HepG2 (cell line): ENCODE measurements around the gene P2RX5. TPM values are rescaled to one million over a fixed set of nuclear protein-coding genes. Genes with fewer than 3 reads are reported as not detected.

Experiments
- ARHGAP35 ChIP-seq: sonication (generic); formaldehyde crosslinking; IDR thresholded peaks from 2 replicates; pipeline ENCODE4 v1.9.0; 2022; ENCODE audit warnings: mild to moderate bottlenecking, inconsistent platforms, moderate library complexity, missing genetic modification reagents, borderline replicate concordance
- BCLAF1 ChIP-seq: fragments of 450-650 bp; IDR thresholded peaks from 2 replicates; pipeline ENCODE4 v1.6.1; 2017; ENCODE audit warnings: mild to moderate bottlenecking
- LCORL ChIP-seq, 2 experiments: fragments of 450-650 bp in 1 of 2; sonication (generic) in 1 of 2; formaldehyde crosslinking in 1 of 2; IDR thresholded peaks; 2 replicates each; pipeline versions ENCODE4 v1.5.0 to v1.6.1; 2017 to 2020; ENCODE audit warnings: antibody characterized with exemption in 1 of 2, missing genetic modification reagents in 1 of 2
- MTA1 ChIP-seq: sonication (generic); formaldehyde crosslinking; IDR thresholded peaks from 2 replicates; pipeline ENCODE4 v1.4.0; 2020; ENCODE audit warnings: missing genetic modification reagents, mild to moderate bottlenecking, borderline replicate concordance
- NR3C1 ChIP-seq: sonication (generic); formaldehyde crosslinking; IDR thresholded peaks from 2 replicates; pipeline ENCODE4 v1.4.0; 2020; ENCODE audit warnings: missing genetic modification reagents
- SCMH1 ChIP-seq: sonication (generic); formaldehyde crosslinking; IDR thresholded peaks from 2 replicates; pipeline ENCODE4 v1.9.0; 2021; ENCODE audit warnings: missing genetic modification reagents, mild to moderate bottlenecking, borderline replicate concordance
- ZBTB33 ChIP-seq: sonication (generic); formaldehyde crosslinking; IDR thresholded peaks from 2 replicates; pipeline ENCODE4 v1.4.0; 2020; ENCODE audit warnings: missing genetic modification reagents
- ZMYM4 ChIP-seq: sonication (generic); formaldehyde crosslinking; IDR thresholded peaks from 2 replicates; pipeline ENCODE4 v1.8.1; 2023; ENCODE audit warnings: mild to moderate bottlenecking, missing genetic modification reagents
- ZNF180 ChIP-seq: sonication (generic); formaldehyde crosslinking; IDR thresholded peaks from 2 replicates; pipeline ENCODE4 v1.4.0; 2020; ENCODE audit warnings: low read depth, missing genetic modification reagents, borderline replicate concordance
- ZNF205 ChIP-seq: IDR thresholded peaks from 2 replicates; pipeline ENCODE4 v1.6.1; 2018; ENCODE audit warnings: missing biosample characterization, missing genetic modification reagents
- ZNF331 ChIP-seq: sonication (generic); formaldehyde crosslinking; IDR thresholded peaks from 2 replicates; pipeline ENCODE4 v1.4.0; 2020; ENCODE audit warnings: missing genetic modification reagents
- ZNF468 ChIP-seq: sonication (generic); formaldehyde crosslinking; IDR thresholded peaks from 2 replicates; pipeline ENCODE4 v1.8.0; 2022; ENCODE audit warnings: mild to moderate bottlenecking, moderate library complexity, missing genetic modification reagents
- ZNF484 ChIP-seq: sonication (generic); formaldehyde crosslinking; IDR thresholded peaks from 2 replicates; pipeline ENCODE4 v1.5.1; 2020; ENCODE audit warnings: mild to moderate bottlenecking, low read depth, missing genetic modification reagents, borderline replicate concordance
- ZNF777 ChIP-seq: sonication (generic); formaldehyde crosslinking; IDR thresholded peaks from 2 replicates; pipeline ENCODE4 v1.4.0; 2020; ENCODE audit warnings: missing genetic modification reagents
- polyA plus RNA-seq, 8 experiments: library from polyadenylated mRNA; depleted of rRNA in 3 of 8; stranded (reverse) in 7 of 8; unstranded in 1 of 8; fragments of >200 nt; fragmentation: Illumina TruSeq in 4 of 8; extraction: Trizol in 4 of 8; gene quantifications; 2 replicates each; pipeline versions ENCODE4 v1.2.1 to v1.2.3, GENCODE V29; 2011 to 2016; ENCODE audit warnings: low read depth in 4 of 8, missing spikeins in 1 of 8, mixed read lengths in 1 of 8; ENCODE audit not compliant: insufficient read depth in 1 of 8
- total RNA-seq, 5 experiments: library from RNA; depleted of rRNA; stranded (reverse); fragments of >200 nt; fragmentation: Illumina TruSeq; extraction: Trizol; gene quantifications; 2 replicates each; pipeline ENCODE4 v1.2.3, GENCODE V29; 2016; ENCODE audit warnings: low read depth in 1 of 5
- TF ChIP-seq, protein P1 (sequence below): sonication (generic); formaldehyde crosslinking; IDR thresholded peaks from 2 replicates; pipeline ENCODE4 v1.4.0; 2020; ENCODE audit warnings: mild to moderate bottlenecking, missing genetic modification reagents
- TF ChIP-seq, protein P2 (sequence below): sonication (generic); formaldehyde crosslinking; IDR thresholded peaks from 2 replicates; pipeline ENCODE4 v1.4.0; 2020; ENCODE audit warnings: missing genetic modification reagents, mild to moderate bottlenecking, borderline replicate concordance

P2RX5 gene
- total and polyA plus RNA-seq, 2 of the 13 experiments (the other 11 are each of a cell fraction or from before 2014, with no cell fraction given) = 0.95 to 1.7 TPM

DNA sequence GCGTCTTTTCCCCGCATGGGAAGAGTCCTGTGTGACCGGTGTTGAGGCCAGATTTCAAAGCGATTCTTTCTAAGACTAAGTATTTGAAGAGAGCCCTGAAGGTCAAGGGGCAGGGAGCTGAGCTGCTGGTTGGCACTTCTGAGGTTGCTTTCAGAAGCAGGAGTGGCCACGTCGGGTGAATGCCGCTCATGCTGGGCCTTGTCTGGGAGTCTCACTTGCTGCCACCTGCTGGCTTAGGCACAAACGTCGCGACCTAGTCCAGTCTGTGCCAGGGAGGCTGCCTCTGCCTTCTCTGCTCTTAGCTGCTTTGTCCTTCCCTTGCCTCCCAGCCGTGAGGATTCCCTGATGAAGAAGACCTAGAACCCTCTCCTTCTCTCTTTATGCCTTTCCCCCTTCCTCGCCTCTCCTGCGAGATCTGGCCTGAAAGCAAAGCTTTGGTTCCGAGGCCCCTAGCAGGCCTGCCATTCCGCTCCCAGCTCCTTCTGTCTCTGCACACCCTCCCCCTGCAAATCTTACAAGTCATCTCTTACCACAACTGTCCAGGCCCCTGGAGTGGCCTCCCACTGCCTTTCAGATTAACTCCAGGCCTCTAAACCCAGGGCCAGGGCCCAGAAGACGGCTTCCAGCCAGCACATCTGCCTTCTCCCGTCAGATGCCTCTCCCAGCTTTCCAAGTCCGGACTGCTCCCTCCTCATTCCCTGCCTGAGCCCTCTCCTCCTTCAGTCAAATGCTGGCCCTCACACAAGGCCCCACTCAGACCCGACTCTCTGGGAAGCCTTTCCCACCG is 48.0 kb downstream of the P2RX5 start (continued):
- TF ChIP-seq SCMH1 (no peak), ZNF331 (peak; percentile 54; the same call in 1 of the 2 replicates), ZNF777 (CRISPR knock-in tag) (no peak), LCORL (IDR thresholded peaks at IDR 0.05) (no peak), LCORL (CRISPR knock-in tag; IDR thresholded peaks at IDR 0.05) (no peak), ZMYM4 (CRISPR knock-in tag) (no peak), ZBTB33 (CRISPR knock-in tag) (peak; percentile 90), ARHGAP35 (CRISPR knock-in tag) (no peak), BCLAF1 (no peak), ZNF484 (CRISPR knock-in tag) (no peak), MTA1 (CRISPR knock-in tag) (peak; percentile 12; the same call in 1 of the 2 replicates), ZNF180 (CRISPR knock-in tag) (no peak), ZNF205 (no peak), ZNF468 (no peak), NR3C1 (CRISPR knock-in tag) (no peak)
- TF ChIP-seq, protein P1, sequence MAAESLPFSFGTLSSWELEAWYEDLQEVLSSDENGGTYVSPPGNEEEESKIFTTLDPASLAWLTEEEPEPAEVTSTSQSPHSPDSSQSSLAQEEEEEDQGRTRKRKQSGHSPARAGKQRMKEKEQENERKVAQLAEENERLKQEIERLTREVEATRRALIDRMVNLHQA (CRISPR knock-in tag) = no peak
- TF ChIP-seq, protein P2, sequence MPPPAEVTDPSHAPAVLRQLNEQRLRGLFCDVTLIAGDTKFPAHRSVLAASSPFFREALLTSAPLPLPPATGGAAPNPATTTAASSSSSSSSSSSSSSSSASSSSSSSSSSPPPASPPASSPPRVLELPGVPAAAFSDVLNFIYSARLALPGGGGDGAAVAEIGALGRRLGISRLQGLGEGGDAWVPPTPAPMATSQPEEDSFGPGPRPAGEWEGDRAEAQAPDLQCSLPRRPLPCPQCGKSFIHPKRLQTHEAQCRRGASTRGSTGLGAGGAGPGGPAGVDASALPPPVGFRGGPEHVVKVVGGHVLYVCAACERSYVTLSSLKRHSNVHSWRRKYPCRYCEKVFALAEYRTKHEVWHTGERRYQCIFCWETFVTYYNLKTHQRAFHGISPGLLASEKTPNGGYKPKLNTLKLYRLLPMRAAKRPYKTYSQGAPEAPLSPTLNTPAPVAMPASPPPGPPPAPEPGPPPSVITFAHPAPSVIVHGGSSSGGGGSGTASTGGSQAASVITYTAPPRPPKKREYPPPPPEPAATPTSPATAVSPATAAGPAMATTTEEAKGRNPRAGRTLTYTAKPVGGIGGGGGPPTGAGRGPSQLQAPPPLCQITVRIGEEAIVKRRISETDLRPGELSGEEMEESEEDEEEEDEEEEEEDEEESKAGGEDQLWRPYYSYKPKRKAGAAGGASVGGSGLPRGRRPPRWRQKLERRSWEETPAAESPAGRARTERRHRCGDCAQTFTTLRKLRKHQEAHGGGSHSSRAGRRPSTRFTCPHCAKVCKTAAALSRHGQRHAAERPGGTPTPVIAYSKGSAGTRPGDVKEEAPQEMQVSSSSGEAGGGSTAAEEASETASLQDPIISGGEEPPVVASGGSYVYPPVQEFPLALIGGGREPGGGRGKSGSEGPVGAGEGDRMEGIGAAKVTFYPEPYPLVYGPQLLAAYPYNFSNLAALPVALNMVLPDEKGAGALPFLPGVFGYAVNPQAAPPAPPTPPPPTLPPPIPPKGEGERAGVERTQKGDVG = no peak
